Large intestine (tissue), 3 donors: ENCODE data around the gene ASTN1. TPM values are rescaled to one million over a fixed set of nuclear protein-coding genes. Genes with fewer than 3 reads are reported as not detected.

ENCODE experiments used
- DNase-seq, 2 donors: peaks; one replicate each; pipeline versions ENCODE4 v3.0.0 to v3.0.0-alpha.2; 2013
- H3K27ac ChIP-seq: one replicate; pipeline ENCODE4 v1.5.1; 2013; ENCODE audit warnings: low read length
- H3K27me3 ChIP-seq: 2 replicates; pipeline ENCODE4 v1.6.1; 2013; ENCODE audit warnings: low read length; ENCODE audit not compliant: control insufficient read depth, insufficient read depth
- H3K36me3 ChIP-seq: 2 replicates; pipeline ENCODE4 v1.6.1; 2013; ENCODE audit warnings: low read length; ENCODE audit not compliant: control insufficient read depth, insufficient read depth
- H3K4me1 ChIP-seq: one replicate; pipeline ENCODE4 v1.6.1; 2013; ENCODE audit warnings: low read length; ENCODE audit not compliant: control insufficient read depth, insufficient read depth
- H3K4me3 ChIP-seq: one replicate; pipeline ENCODE4 v1.5.1; 2013; ENCODE audit warnings: low read length
- H3K9me3 ChIP-seq: one replicate; pipeline ENCODE4 v1.6.1; 2013; ENCODE audit warnings: mild to moderate bottlenecking, low read depth, low read length, moderate library complexity; ENCODE audit not compliant: control insufficient read depth
- WGBS: methylation state at CpG from one replicate; pipeline ENCODE4 v1.1.5; 2013; ENCODE audit warnings: low lambda C conversion rate; ENCODE audit not compliant: insufficient coverage; 5-methylcytosine and 5-hydroxymethylcytosine counted together
- polyA plus RNA-seq: library from polyadenylated mRNA; unstranded; fragments of 120-200 nt; gene quantifications from one replicate; pipeline ENCODE4 v1.2.1, GENCODE V29; 2013

The ASTN1 gene
- polyA plus RNA-seq, 1 donor: 3.0 TPM

DNA sequence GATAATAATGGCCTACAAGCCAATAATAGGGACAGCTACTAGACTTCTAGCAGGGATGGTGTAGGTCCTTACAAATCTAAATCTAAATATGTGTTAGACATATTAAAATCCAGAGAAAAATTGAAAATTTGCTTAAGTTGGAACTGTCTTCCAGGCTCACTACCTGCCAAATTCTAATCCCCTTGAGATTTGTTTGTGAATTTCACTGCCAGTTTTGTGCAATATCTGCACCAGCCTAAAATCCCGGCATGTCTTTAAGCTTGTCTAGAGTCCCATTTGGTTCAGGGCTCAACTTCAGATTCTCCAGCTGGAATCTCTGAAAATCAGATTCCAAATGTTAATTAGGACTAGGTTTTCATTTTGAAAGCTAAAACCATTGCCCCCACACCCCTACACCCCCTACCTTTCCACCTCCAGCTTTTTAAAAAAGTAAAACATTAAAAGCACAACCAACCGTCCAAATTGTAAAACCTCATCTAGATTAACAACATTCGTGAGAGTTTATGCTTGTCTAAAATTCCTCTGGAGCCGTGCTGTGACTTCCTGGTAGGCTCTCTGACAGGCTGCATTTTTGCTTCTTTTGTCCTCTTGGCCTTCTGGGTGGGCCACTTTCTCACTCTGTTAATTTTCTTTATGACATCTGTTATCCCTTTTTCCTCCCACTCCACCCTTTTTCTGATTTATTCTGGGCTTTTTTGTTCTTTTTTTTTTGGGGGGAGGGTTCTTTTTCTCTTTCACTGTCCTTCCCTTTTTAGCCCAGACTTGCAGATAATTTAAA lies 352.8 kb downstream of the ASTN1 start:
- Histone ChIP-seq H3K4me3 (no peak overlapping the region), H3K4me1 (no peaks in the 10 kb centered on the region), H3K27ac (no peak overlapping the region), H3K27me3 (no peaks in the 10 kb centered on the region), H3K36me3 (no peaks in the 10 kb centered on the region), H3K9me3 (no peaks in the 10 kb centered on the region)
- no peak for DNase-seq
- no CpG with 5 or more reads among the region's 4 CpGs for WGBS

DNA sequence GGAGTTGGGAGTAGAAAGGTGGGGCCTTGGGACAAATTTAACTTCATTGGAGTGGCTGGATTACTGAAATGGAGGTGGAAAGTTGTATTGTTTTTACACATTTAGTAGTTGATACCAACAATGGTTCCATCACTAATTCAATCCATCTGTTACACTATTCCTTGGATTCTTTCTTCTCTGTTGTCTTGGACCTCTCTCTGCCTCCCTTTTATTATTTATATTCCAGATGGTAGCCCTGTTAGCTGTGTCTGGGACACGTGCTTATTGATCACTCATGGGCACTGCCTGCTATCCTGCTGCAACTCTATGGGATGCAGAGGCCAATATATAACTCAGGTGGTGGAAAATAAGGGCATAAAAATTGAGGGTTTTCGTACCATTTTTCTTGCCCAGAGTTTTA lies 355.2 kb downstream of the ASTN1 start:
- H3K36me3 ChIP-seq: no peaks in the 10 kb centered on the region
- H3K27ac ChIP-seq: no peak overlapping the region
- H3K4me3 ChIP-seq: no peak overlapping the region
- no peaks in the 10 kb centered on the region for H3K9me3 ChIP-seq
- no CpG with 5 or more reads among the region's 2 CpGs for whole genome bisulfite sequencing
- no peaks in the 10 kb centered on the region for H3K4me1 ChIP-seq
- H3K27me3 ChIP-seq: no peaks in the 10 kb centered on the region
- DNase-seq: no peak

Other genes with a start within 250 kb of the ASTN1 start
- gene BRINP2, start 6.2 kb upstream of the ASTN1 start, polyA plus RNA-seq: 0.12 TPM